Mucosa of descending colon (tissue), 3 donors: ENCODE measurements around the gene ARHGEF39. TPM values are rescaled to one million over a fixed set of nuclear protein-coding genes. Genes with fewer than 3 reads are reported as not detected.

ENCODE experiments used
- ATAC-seq: fragments of 200-7000 bp; cut with Tn5 transposase; one replicate; pipeline ENCODE4 v1.9.1; 2020; ENCODE audit warnings: mild to moderate bottlenecking, moderate library complexity
- DNase-seq, 3 donors: peaks; one replicate each; pipeline ENCODE4 v3.0.0-alpha.2; 2020
- H3K36me3 ChIP-seq: fragments of 200-600 bp; one replicate; pipeline ENCODE4 v1.8.0; 2021; ENCODE audit warnings: low read depth, mild to moderate bottlenecking
- H3K4me1 ChIP-seq: fragments of 200-600 bp; one replicate; pipeline ENCODE4 v1.8.0; 2021; ENCODE audit warnings: low read depth, mild to moderate bottlenecking
- H3K4me3 ChIP-seq: fragments of 200-600 bp; one replicate; pipeline ENCODE4 v1.8.0; 2021; ENCODE audit warnings: mild to moderate bottlenecking
- H3K9me3 ChIP-seq: fragments of 200-600 bp; one replicate; pipeline ENCODE4 v1.8.0; 2021; ENCODE audit warnings: mild to moderate bottlenecking
- intact Hi-C, 2 donors: fragments of 100-400 bp; cut with DNase I in 1 of 2; cut with micrococcal nuclease in 1 of 2; formaldehyde crosslinking; loops; one replicate each; pipeline versions ENCODE4 v1.11.0 to v1.11.1; 2022; cut with DNase I, micrococcal nuclease
- total RNA-seq, 3 donors: library from RNA; stranded (reverse); fragmentation: NEBNext Ultra II Directional in 2 of 3; extraction: Animal tissue kit (Norgen Biotek cat#: 25700) in 2 of 3; gene quantifications; one replicate each; pipeline versions ENCODE4 v1.2.1 to v1.2.4, GENCODE V29; 2021 to 2023
- TF ChIP-seq, protein P1 (sequence below): fragments of 200-600 bp; IDR thresholded peaks from one replicate; pipeline ENCODE4 v1.8.0; 2022; ENCODE audit warnings: antibody characterized with exemption, mild to moderate bottlenecking
- donor health status: DM: no; HTN: no; CAD: no; lungs with moderate emphysema.
- donor health status: DM: no; HTN: no; CAD: no.
- donor health status: DM: no; HTN: yes; CAD: no.

The ARHGEF39 gene
- total RNA-seq, 3 donors from 2014 or later: 2.6 to 10.3 (median 6.4) TPM

DNA sequence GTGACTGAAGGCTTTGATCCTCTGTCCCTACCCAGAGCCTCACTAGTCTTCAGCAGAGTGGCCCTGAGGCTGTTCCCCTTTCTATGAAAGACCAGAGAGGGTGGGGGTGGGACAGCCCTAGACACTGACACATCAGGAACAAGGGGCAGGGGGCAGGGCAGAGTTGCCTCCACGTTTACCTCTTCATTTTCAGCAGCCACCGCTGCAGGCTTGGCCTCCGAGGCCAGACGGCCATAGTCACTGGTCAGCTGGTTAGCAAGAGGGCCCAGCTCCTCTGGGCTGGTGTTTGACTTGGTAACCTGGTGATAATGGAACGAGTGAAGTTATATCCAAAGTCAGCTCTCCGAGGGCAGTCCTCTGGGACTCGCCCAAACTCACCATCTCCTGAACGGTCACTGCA is 40.4 kb upstream of the ARHGEF39 start:
- intact Hi-C loops: loop anchor here in 1 of 2 donors (10.0 kb wide), 1 partner anchor 61 kb away; no protein-coding TSS in a partner anchor
- Histone ChIP-seq H3K36me3 (peaks cover 43% of the 10 kb centered on the region), H3K4me3 (no peak overlapping the region), H3K4me1 (no peaks in the 10 kb centered on the region), H3K9me3 (no peaks in the 10 kb centered on the region)
- ATAC-seq (no peak), DNase-seq (no peak)
- TF ChIP-seq, protein P1, sequence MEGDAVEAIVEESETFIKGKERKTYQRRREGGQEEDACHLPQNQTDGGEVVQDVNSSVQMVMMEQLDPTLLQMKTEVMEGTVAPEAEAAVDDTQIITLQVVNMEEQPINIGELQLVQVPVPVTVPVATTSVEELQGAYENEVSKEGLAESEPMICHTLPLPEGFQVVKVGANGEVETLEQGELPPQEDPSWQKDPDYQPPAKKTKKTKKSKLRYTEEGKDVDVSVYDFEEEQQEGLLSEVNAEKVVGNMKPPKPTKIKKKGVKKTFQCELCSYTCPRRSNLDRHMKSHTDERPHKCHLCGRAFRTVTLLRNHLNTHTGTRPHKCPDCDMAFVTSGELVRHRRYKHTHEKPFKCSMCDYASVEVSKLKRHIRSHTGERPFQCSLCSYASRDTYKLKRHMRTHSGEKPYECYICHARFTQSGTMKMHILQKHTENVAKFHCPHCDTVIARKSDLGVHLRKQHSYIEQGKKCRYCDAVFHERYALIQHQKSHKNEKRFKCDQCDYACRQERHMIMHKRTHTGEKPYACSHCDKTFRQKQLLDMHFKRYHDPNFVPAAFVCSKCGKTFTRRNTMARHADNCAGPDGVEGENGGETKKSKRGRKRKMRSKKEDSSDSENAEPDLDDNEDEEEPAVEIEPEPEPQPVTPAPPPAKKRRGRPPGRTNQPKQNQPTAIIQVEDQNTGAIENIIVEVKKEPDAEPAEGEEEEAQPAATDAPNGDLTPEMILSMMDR: no peak

DNA sequence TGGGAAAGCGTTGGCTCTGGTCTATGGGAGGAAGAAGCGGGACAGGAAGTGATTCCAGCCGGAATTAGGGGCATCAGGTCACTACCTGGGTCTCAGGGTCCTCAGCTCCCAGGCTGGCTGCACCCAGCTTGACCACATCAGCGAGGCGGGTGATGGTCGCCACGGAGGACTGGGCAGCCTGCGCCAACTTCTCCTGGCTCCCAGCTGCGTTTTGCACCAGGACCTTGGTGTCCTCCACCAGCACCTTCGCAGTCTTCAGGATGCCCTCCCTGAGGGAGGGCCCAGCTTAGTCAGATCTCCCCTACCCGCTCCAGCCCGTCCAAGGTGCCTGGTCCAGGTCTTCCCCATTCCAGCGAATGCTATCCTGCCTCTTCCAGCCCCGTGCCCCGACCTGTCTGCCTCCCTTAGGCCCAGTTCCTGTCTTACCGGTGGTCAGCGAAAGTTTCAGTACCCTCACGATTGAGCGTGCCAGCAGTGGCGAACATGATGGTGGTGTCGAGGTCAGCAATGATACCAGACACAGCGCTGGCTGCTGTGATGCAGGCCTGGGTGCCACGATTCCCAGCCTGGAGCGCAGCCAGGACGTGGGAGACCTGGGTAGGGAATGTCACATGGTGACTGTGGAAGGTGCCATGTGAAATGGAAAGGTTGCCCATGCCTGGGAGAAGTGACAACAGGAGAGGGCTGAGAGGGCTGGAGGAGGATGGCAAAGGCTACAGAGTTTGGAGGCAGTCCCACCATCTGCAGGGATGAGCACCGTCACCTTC is 39.1 kb upstream of the ARHGEF39 start:
- ATAC-seq: no peak
- TF ChIP-seq, protein P1: no peak

DNA sequence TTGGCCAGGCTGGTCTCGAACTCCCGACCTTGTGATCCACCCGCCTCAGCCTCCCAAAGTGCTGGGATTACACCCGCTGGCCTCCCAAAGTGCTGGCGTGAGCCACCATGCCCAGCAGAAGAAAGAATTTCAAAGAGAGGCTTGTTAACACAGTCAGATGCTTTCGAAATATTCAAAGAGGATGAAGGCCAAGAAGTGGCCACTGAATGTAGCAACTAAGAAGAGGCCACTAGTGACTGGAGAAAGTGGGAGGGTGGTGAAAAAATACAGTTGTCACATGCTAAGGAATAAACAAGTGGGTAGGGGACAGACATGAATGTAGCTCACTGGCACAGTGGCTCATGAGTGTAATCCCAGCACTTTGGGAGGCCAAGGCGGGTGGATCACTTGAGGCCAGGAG is 37.7 kb upstream of the ARHGEF39 start:
- Histone ChIP-seq H3K9me3 (no peaks in the 10 kb centered on the region), H3K4me1 (no peaks in the 10 kb centered on the region), H3K4me3 (no peak overlapping the region), H3K36me3 (peaks cover 66% of the 10 kb centered on the region)
- ATAC-seq (no peak), DNase-seq (no peak)
- intact Hi-C loops: loop anchor here in 1 of 2 donors (10.0 kb wide), 1 partner anchor 58 kb away; no protein-coding TSS in a partner anchor
- TF ChIP-seq, protein P1: no peak

More for the DNA sequence above, 39.1 kb upstream of the ARHGEF39 start:
- no peaks in the 10 kb centered on the region for H3K9me3 ChIP-seq
- intact Hi-C loops: loop anchor here in 1 of 2 donors (10.0 kb wide), 1 partner anchor 59 kb away; no protein-coding TSS in a partner anchor
- no peak overlapping the region for H3K4me3 ChIP-seq
- no peaks in the 10 kb centered on the region for H3K4me1 ChIP-seq
- H3K36me3 ChIP-seq: peaks cover 52% of the 10 kb centered on the region
- no peak for DNase-seq

DNA sequence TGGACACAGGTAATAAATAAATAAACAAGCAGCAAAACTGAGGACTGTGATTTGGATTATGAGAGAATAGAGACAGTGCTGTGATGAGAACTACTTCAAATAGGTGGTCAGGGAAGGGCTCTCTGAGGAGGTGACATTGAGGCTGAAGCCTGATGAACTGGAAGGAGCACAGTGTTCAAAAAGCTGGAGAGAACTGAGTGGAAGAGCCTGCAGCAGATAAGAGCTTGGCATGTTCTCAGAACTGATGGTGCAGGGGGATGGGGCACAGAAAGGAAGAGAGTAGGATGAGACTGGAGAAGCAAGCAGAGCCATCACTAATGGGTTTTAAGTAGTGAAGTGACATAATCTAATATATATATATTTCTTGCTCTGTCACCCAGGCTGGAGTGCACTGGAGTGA is 35.9 kb upstream of the ARHGEF39 start:
- no peak for ATAC-seq
- TF ChIP-seq, protein P1: no peak
- peaks cover 60% of the 10 kb centered on the region for H3K36me3 ChIP-seq
- no peak for DNase-seq
- H3K4me3 ChIP-seq: no peak overlapping the region
- no peaks in the 10 kb centered on the region for H3K9me3 ChIP-seq
- intact Hi-C loops: loop anchor here in 1 of 2 donors (10.0 kb wide), 1 partner anchor 56 kb away; no protein-coding TSS in a partner anchor
- peaks cover 6% of the 10 kb centered on the region for H3K4me1 ChIP-seq

DNA sequence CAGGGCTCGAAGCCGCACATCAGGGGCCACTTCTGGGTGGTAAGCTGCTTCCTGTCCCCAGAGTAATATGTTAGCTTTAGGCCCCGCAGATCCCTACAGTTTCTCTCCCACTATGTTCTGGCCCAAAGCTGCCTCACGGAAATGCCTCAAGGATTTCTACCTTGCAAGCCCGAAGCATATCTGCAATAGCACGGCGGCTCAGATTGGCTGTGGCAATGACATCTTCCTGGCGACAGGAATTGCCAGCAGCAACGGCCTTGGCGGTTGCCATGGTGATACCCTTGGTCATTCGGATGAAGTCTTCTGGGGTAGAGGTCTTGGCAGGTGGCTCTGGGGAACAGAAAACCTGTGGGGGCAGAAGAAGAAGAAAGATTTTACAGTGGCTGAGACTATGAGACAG is 35.0 kb upstream of the ARHGEF39 start:
- H3K4me1 ChIP-seq: peaks cover 8% of the 10 kb centered on the region
- peak in 1 of 3 donors; percentile 8 for DNase-seq
- H3K36me3 ChIP-seq: peaks cover 54% of the 10 kb centered on the region
- no peak overlapping the region for H3K4me3 ChIP-seq
- TF ChIP-seq, protein P1: no peak
- intact Hi-C loops: loop anchor here in 1 of 2 donors (10.0 kb wide), 1 partner anchor 55 kb away; no protein-coding TSS in a partner anchor
- H3K9me3 ChIP-seq: no peaks in the 10 kb centered on the region
- no peak for ATAC-seq
